IPS-18a (cell line): ENCODE data around the gene FGFRL1.

Experiments
- H3K27ac ChIP-seq: one replicate; pipeline ENCODE4 v1.5.1; 2013; ENCODE audit warnings: low read length
- H3K27me3 ChIP-seq: one replicate; pipeline ENCODE4 v1.6.1; 2013; ENCODE audit warnings: mild to moderate bottlenecking, low read length; ENCODE audit not compliant: control insufficient read depth, insufficient read depth
- H3K36me3 ChIP-seq: one replicate; pipeline ENCODE4 v1.6.1; 2013; ENCODE audit warnings: low read depth, low read length; ENCODE audit not compliant: control insufficient read depth
- H3K4me1 ChIP-seq: one replicate; pipeline ENCODE4 v1.6.1; 2013; ENCODE audit warnings: low read depth, low read length; ENCODE audit not compliant: control insufficient read depth
- H3K4me3 ChIP-seq: one replicate; pipeline ENCODE4 v1.5.1; 2013; ENCODE audit warnings: low read length
- H3K9ac ChIP-seq: one replicate; pipeline ENCODE4 v1.6.1; 2013; ENCODE audit warnings: mild to moderate bottlenecking, low read length, moderate library complexity
- H3K9me3 ChIP-seq: one replicate; pipeline ENCODE4 v1.6.1; 2013; ENCODE audit warnings: low read depth, low read length; ENCODE audit not compliant: control insufficient read depth

FGFRL1 gene

DNA sequence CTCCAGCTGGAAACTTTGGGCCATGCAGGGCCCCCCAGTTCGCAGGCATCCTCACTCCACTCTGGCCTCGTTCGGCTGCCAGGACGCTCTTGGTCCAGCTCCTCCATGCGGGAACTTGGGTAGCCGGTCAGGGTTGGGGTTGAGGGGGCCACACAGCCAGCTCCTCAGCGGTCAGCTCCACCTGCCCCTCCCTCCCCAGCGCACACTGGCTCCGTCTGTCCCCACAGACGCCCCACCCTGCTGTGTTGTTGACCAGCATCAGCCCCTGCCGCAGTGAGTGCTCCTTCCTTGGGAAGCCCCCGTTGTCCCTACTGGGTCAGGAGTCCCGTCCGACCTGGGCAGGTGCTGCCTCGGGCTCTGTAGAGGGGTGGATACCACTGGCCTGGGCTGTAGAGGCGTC lies 5.8 kb downstream of the FGFRL1 start:
- Histone ChIP-seq H3K4me1 (no peaks in the 10 kb centered on the region), H3K27ac (no peak overlapping the region), H3K36me3 (no peaks in the 10 kb centered on the region), H3K4me3 (no peak overlapping the region), H3K9me3 (no peaks in the 10 kb centered on the region), H3K27me3 (peaks cover 9% of the 10 kb centered on the region), H3K9ac (no peak overlapping the region)

DNA sequence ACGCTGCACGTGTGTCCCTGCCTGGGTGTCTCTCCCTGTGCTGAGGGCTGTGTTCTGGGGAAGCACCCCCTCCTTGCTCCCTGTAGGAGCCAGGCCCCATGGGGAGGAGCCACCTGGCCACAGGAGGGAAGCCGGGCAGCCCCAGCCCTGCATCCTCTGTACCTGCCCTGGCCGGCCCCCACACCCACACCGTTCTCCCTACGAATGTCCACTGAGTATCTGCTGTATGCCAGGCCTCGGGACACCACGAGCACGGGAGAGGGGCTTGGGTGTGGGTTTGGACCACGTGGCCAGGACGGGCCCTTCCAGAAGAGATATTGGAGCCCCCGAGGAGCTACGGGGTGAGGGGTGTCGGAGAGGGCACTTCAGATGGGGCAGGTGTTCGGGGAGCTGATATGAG lies 6.3 kb downstream of the FGFRL1 start:
- no peaks in the 10 kb centered on the region for H3K4me1 ChIP-seq
- H3K9ac ChIP-seq: no peak overlapping the region
- H3K4me3 ChIP-seq: no peak overlapping the region
- H3K27ac ChIP-seq: no peak overlapping the region
- no peaks in the 10 kb centered on the region for H3K9me3 ChIP-seq
- H3K36me3 ChIP-seq: no peaks in the 10 kb centered on the region
- H3K27me3 ChIP-seq: peaks cover 4% of the 10 kb centered on the region

DNA sequence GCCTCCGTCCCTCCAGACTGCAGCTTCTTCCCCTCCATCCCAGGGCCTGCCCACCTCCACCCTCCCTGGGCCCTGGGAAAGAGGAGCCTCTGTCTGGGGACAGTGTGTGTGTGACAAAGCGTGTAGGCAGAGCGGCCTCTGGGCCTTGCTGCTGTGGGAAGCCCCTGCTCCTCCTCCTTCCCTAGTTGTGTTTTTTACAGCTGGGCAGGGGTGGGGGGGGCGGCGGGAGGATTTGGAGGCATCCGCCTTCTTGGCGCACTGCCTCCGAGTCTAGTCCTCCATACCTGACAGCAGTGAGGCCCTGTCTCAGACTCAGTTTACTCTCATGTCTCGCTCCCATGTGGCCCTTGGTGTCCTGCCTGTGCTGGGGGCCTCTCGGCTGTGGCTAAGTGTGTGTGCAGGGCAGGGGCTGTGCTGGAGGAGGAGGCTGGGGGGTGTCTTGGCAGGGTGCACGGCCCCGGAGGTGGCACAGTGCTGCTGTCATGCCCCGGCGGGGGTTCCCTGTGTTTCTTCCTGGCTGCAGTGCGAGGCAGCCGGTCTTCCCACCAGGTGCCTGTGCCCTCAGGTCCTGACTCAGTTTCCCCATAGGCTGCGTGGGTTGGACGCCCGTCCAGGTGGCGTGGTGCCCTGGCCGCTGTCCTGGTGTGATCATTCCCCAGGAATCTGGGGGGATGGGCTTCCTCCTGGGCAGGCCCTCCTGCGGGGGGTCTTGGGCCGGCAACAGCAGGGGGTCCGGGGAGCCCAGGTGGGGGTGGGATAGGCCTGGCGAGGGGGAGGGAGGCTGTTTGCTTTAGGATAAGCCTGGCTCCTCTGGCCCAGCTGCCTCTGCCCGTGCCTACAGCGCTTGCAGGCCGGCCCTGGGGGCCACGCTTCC lies 7.0 kb downstream of the FGFRL1 start:
- no peaks in the 10 kb centered on the region for H3K4me1 ChIP-seq
- H3K27ac ChIP-seq: no peak overlapping the region
- no peaks in the 10 kb centered on the region for H3K36me3 ChIP-seq
- H3K9me3 ChIP-seq: no peaks in the 10 kb centered on the region
- H3K27me3 ChIP-seq: no peaks in the 10 kb centered on the region
- H3K4me3 ChIP-seq: no peak overlapping the region
- H3K9ac ChIP-seq: no peak overlapping the region

DNA sequence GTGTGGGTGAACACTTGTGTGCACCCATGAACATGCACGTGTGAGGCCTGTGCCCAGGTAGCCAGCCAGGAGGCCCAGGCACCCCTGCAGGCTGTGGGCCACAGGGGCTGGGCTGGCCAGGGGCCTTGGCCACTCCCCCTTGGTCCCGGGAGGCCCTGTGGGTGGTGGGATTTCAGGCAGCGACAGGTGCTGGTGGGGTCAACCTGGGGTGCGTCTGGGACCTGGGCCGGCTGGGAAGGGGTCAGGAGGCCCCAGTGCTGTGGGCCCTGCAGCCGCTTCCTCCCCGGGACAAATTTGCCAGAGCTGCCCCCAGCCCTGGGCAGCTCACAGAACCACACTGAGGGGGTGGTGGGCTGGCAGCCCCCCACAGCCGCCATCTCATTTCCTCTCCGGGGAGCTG lies 7.9 kb downstream of the FGFRL1 start:
- Histone ChIP-seq H3K4me1 (no peaks in the 10 kb centered on the region), H3K27ac (no peak overlapping the region), H3K9ac (no peak overlapping the region), H3K36me3 (no peaks in the 10 kb centered on the region), H3K27me3 (no peaks in the 10 kb centered on the region), H3K4me3 (no peak overlapping the region), H3K9me3 (no peaks in the 10 kb centered on the region)

DNA sequence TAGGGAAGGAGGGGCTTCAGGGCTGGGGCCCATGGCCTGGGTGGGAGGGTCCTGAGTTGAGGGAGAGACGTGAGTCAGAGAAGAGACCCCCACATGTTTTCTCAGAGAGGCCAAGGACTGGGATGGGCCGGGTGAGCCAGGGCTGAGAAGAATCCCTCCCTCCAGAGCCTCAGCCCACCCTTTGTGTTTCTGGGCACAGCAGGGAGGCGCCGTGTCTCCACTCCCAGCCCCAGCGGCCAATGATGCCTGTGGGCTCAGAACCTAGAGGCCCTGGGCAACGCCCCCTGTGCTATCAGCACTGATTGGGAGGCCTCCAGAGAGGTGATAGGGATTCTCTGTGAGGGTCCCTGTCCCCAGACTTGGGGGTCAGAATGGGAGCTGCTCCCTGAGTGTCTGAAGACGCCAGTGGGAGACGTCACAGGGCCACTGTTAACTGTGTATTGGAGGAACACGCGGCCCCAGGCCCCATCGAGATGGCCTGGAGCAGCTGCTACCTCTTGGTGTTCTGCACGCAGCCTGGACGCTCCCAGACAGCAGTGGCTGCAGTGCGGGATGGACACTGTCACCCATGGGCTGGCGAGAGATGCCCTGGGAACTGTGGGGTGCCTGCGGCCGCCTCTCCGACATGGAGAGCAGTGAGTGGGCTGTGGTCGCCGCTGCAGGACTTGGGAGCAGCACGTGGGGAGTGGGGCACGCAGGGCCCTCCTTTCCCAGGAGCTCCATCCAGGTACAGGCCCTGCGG lies 8.5 kb downstream of the FGFRL1 start:
- H3K27me3 ChIP-seq: no peaks in the 10 kb centered on the region
- no peak overlapping the region for H3K4me3 ChIP-seq
- no peaks in the 10 kb centered on the region for H3K9me3 ChIP-seq
- H3K36me3 ChIP-seq: no peaks in the 10 kb centered on the region
- H3K9ac ChIP-seq: no peak overlapping the region
- no peak overlapping the region for H3K27ac ChIP-seq
- H3K4me1 ChIP-seq: no peaks in the 10 kb centered on the region

DNA sequence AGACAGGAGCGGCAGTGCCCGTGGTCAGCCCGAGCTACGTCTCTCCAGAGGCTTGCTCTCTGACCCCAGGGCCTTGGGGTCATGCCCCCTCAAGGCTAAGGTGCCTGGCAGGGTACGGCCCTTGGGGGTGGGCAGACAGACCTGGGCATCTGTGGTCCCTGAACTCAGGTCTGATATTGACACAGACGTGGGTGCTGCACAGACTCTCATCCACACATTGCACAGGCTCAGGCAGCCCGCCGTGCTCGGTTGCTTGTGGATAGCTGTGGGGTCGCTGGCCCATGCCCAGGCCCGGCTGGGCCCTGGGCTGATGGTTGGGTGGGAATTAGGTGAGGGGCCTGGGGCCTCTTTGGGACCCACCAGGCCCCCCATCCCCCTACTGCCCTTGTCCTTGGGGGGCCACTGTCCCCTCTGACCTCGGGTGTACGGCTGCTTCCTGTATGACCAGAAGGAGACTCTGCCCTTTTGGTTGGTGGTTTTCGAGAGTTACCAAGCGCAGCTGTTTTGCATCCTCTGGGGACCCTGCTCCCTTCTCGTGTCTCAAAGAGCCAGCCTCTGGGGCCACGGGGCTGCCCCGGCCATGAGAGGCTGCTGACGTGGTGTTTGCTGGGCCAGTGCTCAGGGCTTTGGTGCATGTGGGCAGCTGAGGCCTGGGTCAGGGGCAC lies 10.1 kb downstream of the FGFRL1 start:
- no peak overlapping the region for H3K9ac ChIP-seq
- H3K4me3 ChIP-seq: no peak overlapping the region

DNA sequence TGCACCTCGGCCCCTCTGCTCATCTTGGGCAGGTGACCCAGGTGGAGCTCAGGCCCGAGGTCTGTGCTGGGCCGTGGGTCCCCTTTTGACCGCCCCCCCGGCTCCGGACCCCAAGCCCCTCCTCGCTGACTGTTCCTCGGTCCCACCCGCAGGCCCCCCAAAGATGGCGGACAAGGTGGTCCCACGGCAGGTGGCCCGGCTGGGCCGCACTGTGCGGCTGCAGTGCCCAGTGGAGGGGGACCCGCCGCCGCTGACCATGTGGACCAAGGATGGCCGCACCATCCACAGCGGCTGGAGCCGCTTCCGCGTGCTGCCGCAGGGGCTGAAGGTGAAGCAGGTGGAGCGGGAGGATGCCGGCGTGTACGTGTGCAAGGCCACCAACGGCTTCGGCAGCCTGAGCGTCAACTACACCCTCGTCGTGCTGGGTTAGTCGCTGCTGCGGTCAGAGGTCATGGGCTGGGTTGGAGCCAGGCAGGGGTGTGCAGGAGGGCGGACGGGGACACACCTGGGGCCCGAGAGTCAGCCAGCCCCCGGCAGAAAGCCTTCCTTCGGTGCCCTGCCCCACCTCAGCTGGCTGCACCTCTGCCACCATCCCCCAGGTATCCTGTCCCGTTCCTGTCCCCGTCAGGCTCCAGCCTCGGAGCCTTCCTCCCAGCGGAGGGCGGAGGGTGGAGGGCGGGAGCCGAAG lies 10.8 kb downstream of the FGFRL1 start:
- H3K36me3 ChIP-seq: peaks cover 7% of the 10 kb centered on the region
- H3K4me3 ChIP-seq: no peak overlapping the region
- no peak overlapping the region for H3K9ac ChIP-seq
- no peaks in the 10 kb centered on the region for H3K9me3 ChIP-seq
- H3K4me1 ChIP-seq: no peaks in the 10 kb centered on the region
- H3K27me3 ChIP-seq: no peaks in the 10 kb centered on the region
- H3K27ac ChIP-seq: no peak overlapping the region

More for the DNA sequence above, 10.1 kb downstream of the FGFRL1 start:
- peaks cover 7% of the 10 kb centered on the region for H3K36me3 ChIP-seq
- no peaks in the 10 kb centered on the region for H3K27me3 ChIP-seq
- no peak overlapping the region for H3K27ac ChIP-seq
- no peaks in the 10 kb centered on the region for H3K9me3 ChIP-seq
- H3K4me1 ChIP-seq: no peaks in the 10 kb centered on the region

DNA sequence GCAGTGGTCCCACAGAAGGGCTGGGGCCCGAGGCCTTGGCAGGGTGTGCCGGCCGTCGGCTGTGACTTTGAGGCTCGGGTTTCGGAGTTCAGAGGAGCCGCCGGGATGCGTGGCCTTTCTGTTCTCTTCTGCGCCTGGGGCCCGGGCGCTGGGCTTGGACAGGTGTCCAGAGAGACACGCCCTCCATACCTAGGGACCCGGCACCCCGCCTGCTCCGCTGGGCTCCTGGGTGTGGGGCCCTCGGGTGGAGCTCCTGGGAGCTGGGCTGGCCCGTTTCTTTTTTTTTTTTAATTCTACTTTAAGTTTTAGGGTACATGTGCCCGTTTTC lies 11.3 kb downstream of the FGFRL1 start:
- no peaks in the 10 kb centered on the region for H3K4me1 ChIP-seq

DNA sequence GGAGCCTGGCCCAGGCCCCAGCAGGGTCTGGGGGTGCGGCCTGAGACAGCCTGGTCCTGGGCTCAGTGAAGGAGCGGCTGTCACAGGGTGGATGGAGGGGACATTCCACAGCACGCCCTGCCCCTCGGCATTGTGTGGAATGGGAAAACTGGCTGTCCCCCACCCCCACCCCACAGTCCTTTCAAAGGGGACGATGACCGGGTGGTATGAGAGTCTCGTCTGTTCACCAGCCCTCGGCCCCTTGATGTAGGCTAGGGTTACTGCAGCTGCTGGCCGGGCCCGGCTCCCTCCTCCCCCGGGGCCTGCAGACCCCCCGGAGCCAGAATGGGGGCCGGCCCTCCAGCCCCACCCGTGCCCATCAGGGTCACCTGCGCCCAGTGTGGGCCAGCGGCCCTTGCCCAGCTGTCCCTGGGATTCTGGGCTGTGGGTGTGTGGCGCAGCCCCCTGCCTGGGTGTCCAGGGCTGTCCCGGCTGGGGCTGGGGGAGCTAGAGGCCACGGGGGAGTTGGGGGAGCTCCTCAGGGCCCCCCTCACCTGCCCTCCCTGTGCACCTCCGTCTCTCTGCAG lies 11.7 kb downstream of the FGFRL1 start:
- H3K4me1 ChIP-seq: no peaks in the 10 kb centered on the region
- no peaks in the 10 kb centered on the region for H3K9me3 ChIP-seq
- H3K27ac ChIP-seq: no peak overlapping the region
- H3K36me3 ChIP-seq: peaks cover 7% of the 10 kb centered on the region
- H3K4me3 ChIP-seq: no peak overlapping the region
- no peak overlapping the region for H3K9ac ChIP-seq
- no peaks in the 10 kb centered on the region for H3K27me3 ChIP-seq

More for the DNA sequence above, 11.3 kb downstream of the FGFRL1 start:
- H3K27me3 ChIP-seq: no peaks in the 10 kb centered on the region
- no peak overlapping the region for H3K27ac ChIP-seq
- no peaks in the 10 kb centered on the region for H3K9me3 ChIP-seq
- no peak overlapping the region for H3K4me3 ChIP-seq
- no peak overlapping the region for H3K9ac ChIP-seq
- peaks cover 7% of the 10 kb centered on the region for H3K36me3 ChIP-seq

DNA sequence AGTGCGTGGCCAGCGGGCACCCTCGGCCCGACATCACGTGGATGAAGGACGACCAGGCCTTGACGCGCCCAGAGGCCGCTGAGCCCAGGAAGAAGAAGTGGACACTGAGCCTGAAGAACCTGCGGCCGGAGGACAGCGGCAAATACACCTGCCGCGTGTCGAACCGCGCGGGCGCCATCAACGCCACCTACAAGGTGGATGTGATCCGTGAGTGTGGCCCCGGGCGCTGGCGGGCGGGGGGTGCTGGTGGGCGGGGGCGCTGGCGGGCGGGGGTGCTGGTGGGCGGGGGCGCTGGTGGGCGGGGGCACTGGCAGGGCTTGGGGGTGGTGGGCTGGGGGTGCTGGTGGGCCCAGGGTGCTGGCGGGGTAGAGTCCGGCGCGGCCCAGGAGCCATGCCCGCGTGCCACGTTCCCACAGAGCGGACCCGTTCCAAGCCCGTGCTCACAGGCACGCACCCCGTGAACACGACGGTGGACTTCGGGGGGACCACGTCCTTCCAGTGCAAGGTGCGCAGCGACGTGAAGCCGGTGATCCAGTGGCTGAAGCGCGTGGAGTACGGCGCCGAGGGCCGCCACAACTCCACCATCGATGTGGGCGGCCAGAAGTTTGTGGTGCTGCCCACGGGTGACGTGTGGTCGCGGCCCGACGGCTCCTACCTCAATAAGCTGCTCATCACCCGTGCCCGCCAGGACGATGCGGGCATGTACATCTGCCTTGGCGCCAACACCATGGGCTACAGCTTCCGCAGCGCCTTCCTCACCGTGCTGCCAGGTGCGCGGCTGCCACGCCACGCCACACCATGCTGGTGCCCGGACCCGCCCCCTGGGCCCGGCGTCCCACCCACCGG lies 12.7 kb downstream of the FGFRL1 start:
- no peak overlapping the region for H3K9ac ChIP-seq
- H3K27ac ChIP-seq: no peak overlapping the region
- no peaks in the 10 kb centered on the region for H3K27me3 ChIP-seq
- no peaks in the 10 kb centered on the region for H3K4me1 ChIP-seq
- no peaks in the 10 kb centered on the region for H3K9me3 ChIP-seq
- H3K4me3 ChIP-seq: no peak overlapping the region
- peaks cover 7% of the 10 kb centered on the region for H3K36me3 ChIP-seq
